Measurements from ENCODE around the gene MGME1.

Gene MGME1

DNA sequence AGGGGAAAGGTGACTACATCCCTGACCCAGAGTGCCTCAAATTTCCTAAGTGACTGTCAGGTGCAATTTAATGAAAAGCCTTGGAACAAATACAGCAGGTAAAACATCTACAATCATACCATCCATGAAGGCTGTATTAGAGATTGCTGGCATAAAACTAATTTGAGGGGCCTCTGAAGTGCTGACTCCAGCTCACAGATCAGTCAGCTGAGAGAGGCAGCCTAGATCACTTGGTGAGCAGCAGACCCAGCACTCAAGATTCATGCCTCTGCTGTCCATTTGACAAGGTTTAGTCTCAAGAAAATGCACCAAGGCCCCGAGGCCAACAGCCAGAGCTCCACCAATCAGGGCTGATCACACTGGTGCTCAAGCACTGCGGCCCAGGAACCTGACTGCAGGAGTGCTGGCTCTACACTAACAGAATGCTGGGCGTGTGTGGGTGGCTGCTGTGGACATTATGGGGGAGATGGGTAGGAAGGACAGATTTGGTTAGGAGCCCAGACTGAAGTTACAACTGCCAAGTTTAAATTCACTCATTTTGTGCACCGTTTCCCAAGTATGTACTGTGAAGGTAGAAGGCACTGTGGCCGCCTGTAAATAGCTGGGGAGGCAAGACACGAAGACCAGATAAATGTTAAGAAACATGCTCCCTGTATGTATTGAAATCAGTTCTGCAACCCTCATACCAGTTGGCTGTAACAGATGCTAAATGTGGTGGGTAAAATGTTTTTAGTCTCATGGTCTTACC lies 28.4 kb upstream of the MGME1 start:
- DNase-seq (ENCODE audit: low read depth): no peak

DNA sequence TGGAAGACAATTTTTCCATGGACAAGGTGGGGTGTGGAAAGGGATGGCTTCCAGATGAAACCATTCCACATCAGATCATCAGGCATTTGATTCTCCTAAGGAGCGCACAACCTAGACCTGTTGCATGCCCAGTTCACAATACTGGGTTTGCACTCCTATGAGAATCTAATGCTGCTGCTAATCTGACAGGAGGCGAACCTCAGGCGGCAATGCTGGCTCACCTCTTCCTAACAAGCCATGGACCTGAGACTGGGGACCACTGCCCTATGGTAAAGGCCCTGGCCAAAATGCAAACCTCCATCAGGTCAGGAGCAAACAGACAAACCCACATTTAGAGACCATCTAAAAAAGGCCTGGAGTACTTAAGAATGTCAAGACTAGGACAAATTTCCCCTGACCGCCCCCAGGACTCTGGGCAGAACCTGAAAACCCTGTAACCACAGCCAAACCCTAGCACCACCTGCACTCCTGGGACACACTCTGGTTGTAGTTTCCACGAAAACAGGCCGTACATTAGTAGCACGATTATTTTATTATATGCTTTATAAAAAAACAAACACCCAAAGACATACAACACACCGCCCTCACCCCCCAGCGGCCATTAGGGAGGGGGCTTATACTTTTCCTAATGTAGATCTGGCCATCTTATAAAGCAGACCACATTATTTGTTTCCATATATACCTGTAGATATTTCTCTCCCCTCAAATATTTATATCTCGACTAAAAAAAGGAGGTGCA lies 27.6 kb upstream of the MGME1 start:
- no peak for DNase-seq (ENCODE audit: low read depth)

DNA sequence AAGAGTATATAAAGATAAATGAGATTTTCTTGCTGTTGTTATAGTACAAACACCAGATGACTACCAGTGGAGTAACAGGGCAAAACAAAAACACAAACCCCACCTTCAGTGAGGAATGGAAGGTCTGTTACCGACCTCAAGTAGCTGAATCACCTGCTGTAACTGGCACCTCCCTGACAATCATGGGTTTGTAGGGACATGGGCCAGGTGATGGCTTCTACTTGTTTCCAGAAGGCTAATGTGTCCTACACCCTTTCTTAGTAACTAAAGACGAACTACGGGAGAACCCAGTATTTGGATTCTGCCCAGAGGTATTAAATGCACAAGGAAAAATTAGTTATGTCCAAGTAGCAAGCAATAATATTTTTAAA lies 27.0 kb upstream of the MGME1 start:
- DNase-seq (ENCODE audit: low read depth): no peak

DNA sequence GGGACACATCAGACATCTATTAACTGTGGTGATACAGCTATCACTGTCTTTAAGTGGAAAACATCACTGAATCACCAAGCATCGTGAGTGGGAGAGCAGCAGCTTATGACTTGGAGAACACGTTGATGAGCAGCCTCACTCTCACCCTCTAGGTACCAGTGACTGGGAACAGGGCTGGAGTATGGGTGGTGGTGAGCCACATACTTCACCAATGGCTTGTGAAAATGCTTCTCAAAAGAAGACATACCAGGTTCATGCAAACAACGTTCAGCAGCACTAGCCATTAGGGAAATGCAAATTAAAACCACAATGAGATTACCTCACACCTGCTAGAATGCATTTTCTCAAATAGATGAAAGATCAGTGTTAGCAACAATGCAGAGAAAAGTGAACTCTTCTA lies 25.5 kb upstream of the MGME1 start:
- DNase-seq (ENCODE audit: low read depth): no peak

DNA sequence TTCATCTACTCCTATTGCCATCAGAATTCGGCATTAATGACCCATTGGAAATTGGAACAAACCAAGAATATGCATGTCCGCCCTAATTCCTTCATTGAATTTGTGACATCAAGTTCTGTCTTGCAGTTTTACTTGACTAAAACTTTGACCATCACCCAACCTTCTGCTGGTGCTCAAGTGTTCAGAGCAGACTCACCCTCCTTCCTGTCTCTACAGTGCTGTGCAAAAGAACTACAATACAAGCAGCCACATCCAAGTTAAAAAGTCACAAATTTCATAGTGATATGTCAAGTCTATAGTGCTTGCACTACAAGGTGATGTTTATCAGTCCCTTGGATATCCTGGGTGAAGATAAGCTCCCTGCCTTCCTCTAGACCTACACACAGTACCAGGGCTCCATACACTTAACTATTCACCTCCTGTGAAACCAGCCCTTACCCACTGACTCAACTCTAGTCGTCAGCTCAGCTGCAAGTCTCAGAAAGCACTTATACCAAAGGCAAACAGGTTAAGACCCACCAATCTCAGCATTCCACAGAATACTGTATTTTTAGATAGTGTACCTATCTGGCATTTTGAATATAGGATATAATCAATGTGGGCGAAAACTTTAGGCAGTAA lies 23.9 kb upstream of the MGME1 start:
- no peak for DNase-seq (ENCODE audit: low read depth)

DNA sequence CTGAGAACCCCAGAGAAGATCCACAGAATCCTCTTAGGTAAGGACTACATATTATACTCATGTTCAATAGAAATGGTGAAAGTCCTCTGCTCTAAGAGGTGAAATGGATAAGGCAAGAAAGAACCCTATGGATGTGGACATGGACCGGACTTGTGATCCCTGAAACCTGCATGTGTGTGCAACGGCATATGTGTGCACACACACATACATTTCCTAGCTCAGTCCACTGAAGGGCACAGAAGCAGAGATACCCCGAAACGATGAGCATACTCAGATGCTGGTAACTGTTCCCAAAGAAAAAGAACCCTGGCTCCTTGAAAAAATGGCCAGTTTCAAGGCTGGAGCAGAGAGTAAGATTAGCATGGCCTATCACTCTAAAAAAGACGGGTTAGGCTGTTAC lies 22.8 kb upstream of the MGME1 start:
- DNase-seq (ENCODE audit: low read depth): no peak

DNA sequence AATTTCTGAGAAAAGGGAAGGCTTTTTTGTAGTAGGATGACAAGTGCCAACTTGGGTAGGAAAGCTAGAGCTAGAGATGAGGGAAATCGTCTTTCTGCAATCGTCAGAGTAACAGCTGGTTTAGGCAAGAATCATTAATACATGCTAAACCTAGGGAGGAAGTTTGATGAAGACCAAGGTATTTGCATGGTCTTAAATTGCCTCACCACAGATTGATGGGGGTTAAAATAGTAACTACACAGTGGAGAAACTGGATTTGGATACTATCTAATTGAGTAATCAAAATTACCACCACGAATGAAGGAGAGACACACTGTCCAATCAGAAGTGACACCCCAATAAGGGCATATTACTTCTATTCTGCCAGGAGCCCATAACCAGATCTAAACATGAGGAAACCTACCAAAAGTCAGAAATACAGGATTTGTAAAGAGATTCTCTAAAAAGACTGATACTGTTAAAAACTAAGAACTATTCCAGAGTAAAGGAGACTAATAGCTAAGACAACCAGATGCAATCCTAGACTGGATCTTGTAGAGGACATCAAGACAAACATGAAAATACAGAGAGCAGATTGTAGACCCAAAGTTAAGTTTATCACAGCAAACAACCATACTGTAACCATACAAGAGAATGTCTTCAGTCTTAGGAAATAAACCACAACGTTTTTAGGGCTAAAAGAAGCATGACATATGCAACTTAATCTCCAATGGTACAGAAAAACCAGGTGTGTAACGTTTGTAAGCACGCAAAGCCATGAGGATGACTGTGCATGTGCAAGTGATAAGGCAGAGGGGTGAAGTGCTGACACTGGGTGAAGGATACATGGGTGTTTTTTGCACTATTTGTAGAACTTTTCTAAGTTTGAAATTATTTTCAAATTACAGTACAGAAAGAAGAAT lies 22.0 kb upstream of the MGME1 start:
- no peak for DNase-seq (ENCODE audit: low read depth)

DNA sequence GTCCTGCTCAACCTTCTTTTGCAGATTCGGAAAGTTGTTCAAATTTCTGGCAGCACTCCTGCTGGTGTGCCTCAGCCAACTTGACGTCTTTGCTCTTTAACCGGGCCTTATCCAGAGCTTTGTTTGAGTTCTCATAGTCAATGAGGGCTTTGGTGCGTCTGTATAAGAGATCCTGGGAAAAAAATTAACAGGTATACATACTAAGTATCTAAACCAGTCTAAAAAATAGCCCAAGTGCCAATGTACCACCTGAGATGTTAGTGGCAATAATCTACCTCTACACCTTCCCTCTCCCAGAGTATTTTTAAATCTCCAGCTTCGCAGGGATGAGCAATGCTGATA lies 21.4 kb upstream of the MGME1 start:
- no peak for DNase-seq (ENCODE audit: low read depth)

DNA sequence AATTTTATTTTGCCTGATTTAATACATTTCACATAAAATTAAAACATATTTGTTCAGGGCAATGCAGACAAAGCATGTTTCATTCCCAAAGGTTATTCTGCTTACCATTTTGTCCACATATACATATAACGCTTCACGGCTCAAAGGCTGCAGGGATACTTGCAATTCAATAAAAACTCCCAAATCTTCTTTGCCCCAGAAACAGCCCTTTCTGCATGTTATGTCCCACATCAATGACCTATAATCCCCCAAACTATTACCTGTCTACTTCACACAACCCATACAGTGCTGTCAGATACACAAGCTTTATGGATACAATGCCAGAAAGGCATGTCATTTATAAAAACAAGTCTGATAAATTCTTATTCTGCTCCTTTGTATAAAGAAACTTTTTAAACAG lies 20.4 kb upstream of the MGME1 start:
- DNase-seq (ENCODE audit: low read depth): no peak

DNA sequence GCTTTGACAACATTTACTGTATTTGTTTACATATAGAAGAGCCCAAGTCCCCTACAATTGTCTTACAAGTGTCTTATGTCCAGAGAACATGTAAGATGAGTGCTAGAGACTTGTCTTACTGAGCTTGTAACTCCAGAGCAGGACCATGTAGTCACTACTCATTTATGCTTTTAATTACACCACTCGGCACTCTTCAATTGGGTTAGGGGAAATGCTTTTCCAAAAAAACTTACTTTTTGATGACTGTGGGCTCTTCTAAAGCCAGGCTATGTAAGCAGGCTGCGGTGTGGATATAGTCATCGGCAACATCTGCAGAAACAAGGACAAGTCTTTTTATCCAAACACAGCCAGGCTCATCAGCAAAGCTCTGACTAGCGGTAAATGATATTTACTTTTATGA lies 18.9 kb upstream of the MGME1 start:
- no peak for DNase-seq (ENCODE audit: low read depth)

DNA sequence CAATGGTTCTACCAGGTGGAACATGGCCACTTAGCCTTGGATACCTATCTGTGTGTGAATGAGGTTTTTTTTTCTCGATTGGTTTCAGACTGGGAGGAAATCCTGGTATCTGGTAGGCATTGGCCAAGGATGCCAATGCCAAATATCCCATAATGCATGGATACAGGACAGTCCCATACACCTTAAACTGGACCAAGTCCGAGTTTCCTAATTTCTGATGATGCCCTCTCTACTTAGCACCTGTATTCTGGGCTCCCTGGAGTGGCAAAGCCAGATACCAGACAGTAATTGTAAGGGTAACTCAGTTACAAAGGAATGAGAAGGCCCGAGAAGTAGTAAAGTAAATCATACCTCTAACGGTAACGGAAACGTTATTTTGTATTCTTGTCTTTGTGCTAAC lies 18.1 kb upstream of the MGME1 start:
- no peak for DNase-seq (ENCODE audit: low read depth)

DNA sequence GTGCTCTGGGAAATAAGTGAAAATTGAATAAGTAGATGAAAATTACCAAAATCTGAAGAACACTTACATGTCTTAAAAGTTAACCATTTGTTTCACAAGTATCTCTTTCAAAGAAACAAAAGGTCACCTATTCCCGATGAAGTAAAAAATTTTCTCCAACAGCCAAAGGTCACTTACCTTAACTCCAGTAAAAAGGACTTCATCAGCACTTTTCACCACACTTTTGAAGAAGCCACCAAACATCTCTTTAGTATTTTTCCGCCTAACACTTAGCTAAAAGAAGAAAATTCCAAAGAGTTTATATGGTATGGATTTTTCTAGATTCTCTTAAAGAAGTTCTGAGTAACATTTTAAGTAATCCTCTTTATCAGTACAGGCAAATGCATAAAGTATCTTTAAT lies 17.5 kb upstream of the MGME1 start:
- DNase-seq (ENCODE audit: low read depth): no peak

DNA sequence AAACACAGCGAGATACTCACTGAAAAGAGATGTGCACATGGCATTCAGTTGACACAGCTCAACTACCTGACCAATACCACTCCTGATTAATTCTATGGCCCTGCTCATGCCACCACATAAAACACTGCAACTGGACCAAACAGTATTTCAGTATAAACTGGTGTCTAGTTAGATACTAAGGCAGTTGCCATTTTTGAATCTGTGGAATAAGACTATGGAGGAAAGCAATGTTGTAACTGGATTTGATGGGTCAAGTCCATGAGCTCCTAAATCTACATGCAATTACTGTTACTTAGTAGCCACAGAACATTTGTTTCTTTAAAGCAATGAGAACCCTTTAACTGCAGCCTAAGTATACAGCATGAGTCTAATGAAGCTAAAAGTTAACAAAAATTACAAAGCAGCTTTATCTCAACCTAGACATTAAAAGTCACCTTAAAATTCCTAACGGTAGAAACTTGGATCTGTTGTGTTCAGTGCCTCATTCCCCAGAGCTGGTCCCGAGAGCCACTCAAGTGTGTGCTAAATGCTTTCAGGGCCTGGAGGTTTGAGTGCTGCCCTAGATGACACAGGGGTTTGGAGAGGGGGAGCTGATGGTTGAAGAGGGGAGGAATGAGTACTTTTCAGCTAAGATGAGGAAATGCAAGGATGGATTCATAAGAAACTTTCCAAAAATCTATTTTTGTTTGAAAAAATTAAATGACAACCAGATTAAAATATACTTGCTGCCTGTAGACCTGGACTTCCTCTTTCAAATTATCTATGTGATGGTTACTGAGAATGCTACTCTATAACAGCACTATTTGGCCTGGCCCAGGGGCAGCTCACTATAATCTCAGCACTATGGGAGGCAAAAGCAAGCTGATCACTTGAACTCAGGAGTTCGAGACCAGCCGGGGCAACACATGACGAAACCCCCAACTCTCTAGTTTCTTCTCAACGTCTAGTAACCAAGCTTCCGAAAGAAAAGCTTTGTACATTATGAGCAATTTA lies 15.8 kb upstream of the MGME1 start:
- DNase-seq (ENCODE audit: low read depth): no peak

DNA sequence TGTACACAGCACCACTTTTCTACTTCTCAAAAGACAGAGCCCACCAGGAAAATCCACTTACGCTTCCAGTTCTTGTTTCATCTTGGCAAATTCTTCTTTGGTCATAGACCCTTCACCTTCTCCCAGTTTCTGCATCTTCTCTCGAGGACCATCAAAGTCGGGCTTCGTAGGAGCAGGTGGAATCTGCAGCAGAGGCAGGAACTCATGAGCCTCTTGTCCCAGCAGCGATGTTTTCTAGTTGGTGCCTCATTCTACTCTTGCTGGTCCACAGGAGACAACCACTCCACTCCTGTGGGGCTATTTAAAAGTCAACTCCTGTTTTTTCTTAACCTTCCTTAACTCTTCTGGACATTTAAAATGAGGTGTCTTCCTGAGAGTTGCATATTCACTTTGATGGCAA lies 14.9 kb upstream of the MGME1 start:
- DNase-seq (ENCODE audit: low read depth): no peak

DNA sequence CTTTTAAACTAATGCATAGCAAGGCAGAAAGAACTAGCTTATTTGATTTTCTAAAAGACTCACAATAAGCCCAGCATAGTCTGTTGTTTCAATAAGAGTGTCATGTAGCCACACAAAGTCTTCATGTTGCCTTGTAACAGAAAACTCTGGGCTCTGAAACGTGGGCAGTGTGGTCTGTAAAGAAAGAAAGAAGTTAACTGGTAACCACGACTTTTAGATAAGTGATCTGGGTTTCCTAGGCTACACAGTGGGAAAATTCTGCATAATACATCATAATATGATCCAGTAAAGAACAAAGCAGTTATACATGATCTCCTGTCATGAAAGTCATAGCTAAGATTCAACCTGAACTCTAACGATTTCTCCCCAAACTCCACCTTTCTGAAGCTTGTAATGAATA lies 13.5 kb upstream of the MGME1 start:
- DNase-seq (ENCODE audit: low read depth): no peak

DNA sequence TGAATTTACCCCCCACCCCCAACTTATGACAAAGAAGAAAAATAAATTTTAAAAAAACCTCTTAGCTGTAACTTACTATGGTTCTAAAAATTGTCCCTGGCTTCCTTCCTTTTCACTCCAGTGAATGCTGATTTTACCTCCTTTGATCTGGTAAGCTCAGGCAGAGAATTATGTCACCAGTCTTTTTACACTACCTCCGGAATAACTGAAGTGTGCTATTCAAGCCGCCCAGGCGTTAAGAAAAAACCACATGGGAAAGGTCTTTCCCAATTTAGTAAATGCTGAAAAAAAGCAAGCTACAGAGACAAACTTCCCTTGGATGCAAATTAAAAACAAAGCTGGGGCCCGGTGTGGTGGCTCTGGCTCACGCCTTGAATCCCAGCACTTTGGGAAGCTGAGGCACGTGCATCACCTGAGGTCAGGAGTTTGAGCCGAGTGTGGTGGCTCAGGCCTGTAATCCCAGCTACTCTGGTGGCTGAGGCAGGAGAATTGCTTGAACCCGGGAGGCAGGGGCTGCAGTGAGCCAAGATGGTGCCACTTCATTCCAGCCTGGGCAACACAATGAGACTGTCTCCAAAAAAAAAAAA lies 12.6 kb upstream of the MGME1 start:
- DNase-seq (ENCODE audit: low read depth): no peak

DNA sequence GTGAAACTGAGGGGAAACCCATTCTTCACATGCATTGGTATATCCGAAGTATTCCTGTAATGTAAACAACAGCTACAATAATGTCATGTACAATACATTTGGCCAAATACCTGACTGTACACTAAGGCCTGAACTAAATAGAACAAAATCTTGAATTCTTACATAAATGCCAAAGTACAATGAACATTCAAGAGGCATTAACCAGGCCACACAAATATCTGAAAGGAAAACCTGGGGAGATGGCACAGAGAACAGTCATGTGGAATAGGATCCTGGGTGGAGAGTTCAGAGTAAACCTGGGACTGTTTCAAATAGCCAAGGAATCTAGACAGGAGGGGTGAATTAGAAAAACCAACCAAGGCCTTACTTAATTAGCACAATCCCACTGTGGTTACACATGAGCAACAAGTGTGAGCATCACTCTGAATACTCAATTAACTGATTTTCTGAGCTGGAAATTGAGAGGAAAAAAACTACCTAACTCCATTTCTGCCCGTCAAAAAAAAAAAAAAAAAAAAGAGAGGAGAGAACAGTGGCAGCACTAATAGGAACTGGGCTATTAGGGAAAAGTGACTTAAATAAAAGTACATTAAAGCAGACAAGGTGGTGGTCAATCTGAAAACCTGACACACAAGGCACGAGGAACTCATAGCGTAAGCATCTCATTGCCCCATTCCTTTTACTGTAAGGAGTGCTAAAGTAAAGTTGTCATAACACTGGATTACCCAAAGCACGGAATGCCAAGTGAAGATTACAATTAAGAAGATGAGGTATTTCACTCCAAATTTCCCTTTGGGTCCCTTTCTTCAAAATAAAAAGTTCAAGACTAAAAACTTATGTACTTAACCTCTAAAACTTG lies 11.1 kb upstream of the MGME1 start:
- DNase-seq (ENCODE audit: low read depth): peak; percentile 51

DNA sequence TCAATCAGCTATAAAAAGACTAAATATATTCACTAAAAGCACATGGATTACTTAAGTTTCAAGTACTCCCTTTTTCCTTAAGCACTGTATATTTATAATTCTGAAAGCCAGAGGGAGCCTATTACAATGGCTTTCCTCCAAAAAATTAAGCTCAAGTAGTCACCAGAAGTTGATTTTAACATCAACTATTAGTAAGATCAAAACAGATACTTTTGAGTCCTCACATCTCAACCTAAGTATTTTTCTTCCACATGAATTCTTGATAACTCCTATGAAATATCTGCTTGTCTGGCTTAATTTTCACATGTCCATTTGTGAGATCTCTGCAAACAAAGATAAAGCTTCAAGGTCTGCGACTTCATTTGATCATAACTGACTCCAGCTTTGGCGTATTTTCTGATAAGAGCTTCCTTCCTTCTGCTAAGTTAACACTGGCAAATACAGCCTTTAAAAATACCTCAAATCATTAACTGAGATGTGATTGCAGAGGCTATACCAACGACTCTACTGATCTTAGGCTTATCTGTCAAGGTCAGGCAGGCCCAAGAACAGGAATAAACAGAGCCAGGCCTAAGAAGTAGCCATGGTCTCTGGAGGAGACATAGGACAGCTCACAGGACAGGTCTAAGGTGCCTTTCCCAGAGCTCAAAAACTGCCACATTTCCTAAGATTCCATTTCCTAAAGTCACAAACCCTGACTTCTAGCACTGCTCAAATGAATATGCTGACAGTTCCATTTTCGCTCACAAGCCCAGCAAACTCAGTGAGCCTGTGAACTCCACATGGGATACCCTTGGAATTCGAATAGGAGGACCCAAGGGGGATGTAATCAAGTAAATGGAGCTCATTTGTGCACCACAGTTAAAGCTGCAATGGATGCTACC lies 10.2 kb upstream of the MGME1 start:
- DNase-seq (ENCODE audit: low read depth): peak; percentile 48

DNA sequence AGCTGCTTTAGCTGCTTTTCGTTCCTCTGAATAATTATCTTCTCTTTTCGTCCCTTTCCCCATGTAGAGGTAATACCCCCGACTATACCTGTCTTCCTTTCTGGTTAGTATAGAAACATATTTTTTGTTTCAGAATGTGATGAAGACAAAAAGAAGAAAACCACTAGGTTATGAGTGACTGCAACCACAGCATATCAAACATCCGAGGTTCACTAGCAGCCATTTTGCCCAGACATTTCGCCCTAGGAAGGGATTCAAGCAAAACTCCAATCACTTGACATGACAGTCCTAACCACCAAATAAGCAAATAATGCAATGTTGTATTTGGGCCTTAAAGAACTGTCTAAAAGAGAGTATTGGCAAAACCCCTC lies 9.6 kb upstream of the MGME1 start:
- DNase-seq (ENCODE audit: low read depth): no peak
